Hepatocyte (in vitro differentiated cells): Measurements from ENCODE around the gene PHF1.

ENCODE experiments used
- EZH2phosphoT487 ChIP-seq: fragments of 200-600 bp; sonication (generic); IDR thresholded peaks from one replicate; pipeline ENCODE4 v1.6.1; 2018; ENCODE audit warnings: antibody characterized with exemption, mild to moderate bottlenecking, low read depth, moderate library complexity; ENCODE audit not compliant: unreplicated experiment, severe bottlenecking
- TF ChIP-seq, protein P1 (sequence below): fragments of 200-600 bp; sonication (generic); IDR thresholded peaks from 2 replicates; pipeline ENCODE4 v1.5.1; 2016; ENCODE audit warnings: antibody characterized with exemption, mild to moderate bottlenecking; ENCODE audit not compliant: poor library complexity

DNA sequence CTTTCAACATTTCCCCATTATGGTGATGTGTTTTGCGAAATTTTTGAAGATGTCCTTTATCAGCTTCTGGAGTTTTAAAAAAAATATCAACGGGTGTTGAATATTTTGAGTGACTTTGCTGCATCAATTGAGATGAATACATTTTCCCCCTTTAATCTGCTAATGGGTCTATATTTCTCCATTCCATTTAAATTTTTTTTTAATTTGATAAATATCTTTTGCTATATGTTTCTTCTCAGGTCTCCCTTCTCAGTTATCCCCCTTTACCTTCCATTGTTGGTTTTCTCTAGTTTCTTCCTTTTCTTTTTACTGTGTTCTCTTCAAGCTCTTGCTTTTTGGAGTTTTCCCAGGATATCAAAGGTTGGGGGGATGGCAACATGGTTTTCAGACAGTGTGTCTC, 20.6 kb upstream of the PHF1 start:
- TF ChIP-seq, protein P1, sequence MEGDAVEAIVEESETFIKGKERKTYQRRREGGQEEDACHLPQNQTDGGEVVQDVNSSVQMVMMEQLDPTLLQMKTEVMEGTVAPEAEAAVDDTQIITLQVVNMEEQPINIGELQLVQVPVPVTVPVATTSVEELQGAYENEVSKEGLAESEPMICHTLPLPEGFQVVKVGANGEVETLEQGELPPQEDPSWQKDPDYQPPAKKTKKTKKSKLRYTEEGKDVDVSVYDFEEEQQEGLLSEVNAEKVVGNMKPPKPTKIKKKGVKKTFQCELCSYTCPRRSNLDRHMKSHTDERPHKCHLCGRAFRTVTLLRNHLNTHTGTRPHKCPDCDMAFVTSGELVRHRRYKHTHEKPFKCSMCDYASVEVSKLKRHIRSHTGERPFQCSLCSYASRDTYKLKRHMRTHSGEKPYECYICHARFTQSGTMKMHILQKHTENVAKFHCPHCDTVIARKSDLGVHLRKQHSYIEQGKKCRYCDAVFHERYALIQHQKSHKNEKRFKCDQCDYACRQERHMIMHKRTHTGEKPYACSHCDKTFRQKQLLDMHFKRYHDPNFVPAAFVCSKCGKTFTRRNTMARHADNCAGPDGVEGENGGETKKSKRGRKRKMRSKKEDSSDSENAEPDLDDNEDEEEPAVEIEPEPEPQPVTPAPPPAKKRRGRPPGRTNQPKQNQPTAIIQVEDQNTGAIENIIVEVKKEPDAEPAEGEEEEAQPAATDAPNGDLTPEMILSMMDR = no peak
- no peak for TF ChIP-seq EZH2phosphoT487
